Liver (tissue), 9 donors: ENCODE data around the gene THEM5. TPM values are rescaled to one million over a fixed set of nuclear protein-coding genes. Genes with fewer than 3 reads are reported as not detected.
A peak's percentile ranks its signal among the peaks of the same experiment; 100 is the strongest.

Experiments used
- DNase-seq: peaks from one replicate; pipeline ENCODE4 v3.0.0-alpha.2; 2017; ENCODE audit warnings: low spot score
- H3K27ac ChIP-seq, 2 donors: one replicate each; pipeline ENCODE4 v1.7.0; 2013; ENCODE audit warnings: inconsistent platforms in 2 of 2, low read length in 2 of 2, control low read depth in 1 of 2, low read depth in 1 of 2, mild to moderate bottlenecking in 1 of 2
- H3K27me3 ChIP-seq, 4 donors: one replicate each; pipeline versions ENCODE4 v1.6.1 to v1.7.0; 2013; ENCODE audit warnings: low read length in 3 of 4, inconsistent platforms in 1 of 4, mild to moderate bottlenecking in 1 of 4, moderate library complexity in 1 of 4; ENCODE audit not compliant: control insufficient read depth in 4 of 4, insufficient read depth in 4 of 4
- H3K36me3 ChIP-seq, 4 donors: one replicate each; pipeline versions ENCODE4 v1.6.1 to v1.7.0; 2013; ENCODE audit warnings: low read length in 3 of 4, mild to moderate bottlenecking in 3 of 4, low read depth in 1 of 4, moderate library complexity in 1 of 4; ENCODE audit not compliant: control insufficient read depth in 4 of 4, insufficient read depth in 3 of 4
- H3K4me1 ChIP-seq, 4 donors: one replicate each; pipeline versions ENCODE4 v1.6.1 to v1.7.0; 2013; ENCODE audit warnings: low read length in 3 of 4, mild to moderate bottlenecking in 3 of 4, moderate library complexity in 1 of 4; ENCODE audit not compliant: control insufficient read depth in 4 of 4, insufficient read depth in 4 of 4
- H3K4me3 ChIP-seq, 3 donors: one replicate each; pipeline versions ENCODE4 v1.6.1 to v1.7.0; 2013; ENCODE audit warnings: low read length in 3 of 3, control low read depth in 1 of 3, low read depth in 1 of 3, mild to moderate bottlenecking in 1 of 3
- H3K9ac ChIP-seq, 2 donors: one replicate each; pipeline ENCODE4 v1.7.0; 2013; ENCODE audit warnings: low read length in 2 of 2, mild to moderate bottlenecking in 2 of 2, moderate library complexity in 2 of 2, control low read depth in 1 of 2, low read depth in 1 of 2
- H3K9me3 ChIP-seq, 4 donors: one replicate each; pipeline versions ENCODE4 v1.6.1 to v1.7.0; 2013; ENCODE audit warnings: low read length in 3 of 4; ENCODE audit not compliant: control insufficient read depth in 4 of 4
- ATF3 ChIP-seq: IDR thresholded peaks from 2 replicates; pipeline ENCODE4 v1.6.1; 2016; ENCODE audit warnings: antibody characterized with exemption
- CTCF ChIP-seq: fragments of 150-350 bp; IDR thresholded peaks from 2 replicates; pipeline ENCODE4 v1.5.1; 2017; ENCODE audit warnings: improper control_type of control experiment, low read depth, low read length; ENCODE audit not compliant: missing input control
- EGR1 ChIP-seq, 2 donors: IDR thresholded peaks; 2 replicates each; pipeline ENCODE4 v1.6.1; 2016 to 2018; ENCODE audit warnings: antibody characterized with exemption in 2 of 2, low read depth in 2 of 2
- FOXA1 ChIP-seq: IDR thresholded peaks from 2 replicates; pipeline ENCODE4 v1.6.1; 2016; ENCODE audit warnings: antibody characterized with exemption
- FOXA2 ChIP-seq: IDR thresholded peaks from 2 replicates; pipeline ENCODE4 v1.6.1; 2016; ENCODE audit warnings: antibody characterized with exemption
- GABPA ChIP-seq, 2 donors: IDR thresholded peaks in 1 of 2; conservative IDR thresholded peaks in 1 of 2; 2 replicates each; pipeline ENCODE4 v1.6.1; 2016; ENCODE audit warnings: antibody characterized with exemption in 2 of 2, mild to moderate bottlenecking in 1 of 2, moderate library complexity in 1 of 2
- HNF4A ChIP-seq, 2 donors: conservative IDR thresholded peaks; 2 replicates each; pipeline ENCODE4 v1.6.1; 2016; ENCODE audit warnings: antibody characterized with exemption in 2 of 2, mild to moderate bottlenecking in 2 of 2
- HNF4G ChIP-seq: IDR thresholded peaks from 2 replicates; pipeline ENCODE4 v1.6.1; 2016; ENCODE audit warnings: antibody characterized with exemption
- JUND ChIP-seq, 2 donors: IDR thresholded peaks; 2 replicates each; pipeline ENCODE4 v1.6.1; 2016; ENCODE audit warnings: antibody characterized with exemption in 2 of 2
- MAX ChIP-seq: IDR thresholded peaks from 2 replicates; pipeline ENCODE4 v1.6.1; 2016; ENCODE audit warnings: antibody characterized with exemption
- NR2F2 ChIP-seq: IDR thresholded peaks from 2 replicates; pipeline ENCODE4 v1.6.1; 2016; ENCODE audit warnings: antibody characterized with exemption
- RAD21 ChIP-seq, 2 donors: IDR thresholded peaks; 2 replicates each; pipeline ENCODE4 v1.6.1; 2016; ENCODE audit warnings: antibody characterized with exemption in 2 of 2, mild to moderate bottlenecking in 2 of 2
- REST ChIP-seq: IDR thresholded peaks from 2 replicates; pipeline ENCODE4 v1.6.1; 2016; ENCODE audit warnings: antibody characterized with exemption, mild to moderate bottlenecking
- SP1 ChIP-seq: IDR thresholded peaks from 2 replicates; pipeline ENCODE4 v1.6.1; 2018; ENCODE audit warnings: antibody characterized with exemption, mild to moderate bottlenecking
- TAF1 ChIP-seq: conservative IDR thresholded peaks from 2 replicates; pipeline ENCODE4 v1.6.1; 2016; ENCODE audit warnings: antibody characterized with exemption, mild to moderate bottlenecking
- YY1 ChIP-seq: IDR thresholded peaks from 2 replicates; pipeline ENCODE4 v1.6.1; 2016; ENCODE audit warnings: antibody characterized with exemption, mild to moderate bottlenecking
- ZBTB33 ChIP-seq: IDR thresholded peaks from 2 replicates; pipeline ENCODE4 v1.6.1; 2016; ENCODE audit warnings: antibody characterized with exemption
- WGBS: extraction: QIAGEN DNeasy Blood & Tissue Kit; methylation state at CpG from one replicate; pipeline ENCODE4 v1.1.7; 2013; 5-methylcytosine and 5-hydroxymethylcytosine counted together
- polyA plus RNA-seq, 2 donors: library from polyadenylated mRNA; stranded (reverse) in 1 of 2; unstranded in 1 of 2; fragments of 200-250 nt in 1 of 2; fragments of >200 nt in 1 of 2; fragmentation: Nextera tagmentation in 1 of 2; extraction: Ambion mirVana in 1 of 2; gene quantifications; one replicate each; pipeline versions ENCODE4 v1.2.1 to v1.2.3, GENCODE V29; 2013 to 2015
- total RNA-seq, 2 donors: library from RNA; depleted of rRNA; stranded (reverse); fragments of >200 nt; gene quantifications; one replicate each; pipeline ENCODE4 v1.2.3, GENCODE V29; 2014
- donor health status: healthy.
- donor health status: healthy.
- donor health status: healthy.
- donor health status: healthy.
- donor health status: healthy.

THEM5 gene
- total and polyA plus RNA-seq, 4 donors, result 0.09 TPM; not detected in 3

GRCh38 chr1:151831256-151831591, 22.3 kb downstream of the THEM5 start:
- H3K27me3 ChIP-seq, result no peaks in the 10 kb centered on the region
- no peak for DNase-seq
- TF ChIP-seq MAX (no peak), REST (no peak), GABPA (IDR thresholded peaks at IDR 0.05 in 1 of 2, conservative IDR thresholded peaks at IDR 0.05 in 1 of 2) (no peak), TAF1 (no peak), NR2F2 (no peak), JUND (IDR thresholded peaks at IDR 0.05) (no peak), FOXA1 (no peak), ZBTB33 (no peak), EGR1 (IDR thresholded peaks at IDR 0.05; ENCODE audit: low read depth in 2 of 2) (no peak), CTCF (no peak), HNF4A (conservative IDR thresholded peaks at IDR 0.05) (no peak), HNF4G (no peak), YY1 (no peak), SP1 (no peak), RAD21 (IDR thresholded peaks at IDR 0.05) (no peak), FOXA2 (no peak)
- no peaks in the 10 kb centered on the region for H3K9me3 ChIP-seq
- peak overlapping the region; percentile 76 to 85 for H3K9ac ChIP-seq
- H3K36me3 ChIP-seq, result peaks cover 0 to 12% (median 4%) of the 10 kb centered on the region in 4 donors
- peaks cover 27 to 82% (median 74%) of the 10 kb centered on the region in 4 donors for H3K4me1 ChIP-seq
- H3K4me3 ChIP-seq, result peak overlapping the region; percentile 70 to 90 (median 79)
- H3K27ac ChIP-seq, result peak overlapping the region; percentile 94
- WGBS, result 31% methylated on average over 4 of the region's 4 CpGs

- no peak for DNase-seq
These were observed 23.5 kb downstream of the THEM5 start for GRCh38 chr1:151830055-151830454.

More at GRCh38 chr1:151830055-151830454, 23.5 kb downstream of the THEM5 start:
- Histone ChIP-seq H3K27me3 (no peaks in the 10 kb centered on the region), H3K4me1 (peaks cover 23 to 79% (median 69%) of the 10 kb centered on the region in 4 donors), H3K9ac (peak overlapping the region in 1 of 2 donors; percentile 40), H3K9me3 (no peaks in the 10 kb centered on the region), H3K36me3 (peaks cover 0 to 12% (median 4%) of the 10 kb centered on the region in 4 donors), H3K4me3 (peak overlapping the region; percentile 49 to 77 (median 70)), H3K27ac (peak overlapping the region in 1 of 2 donors; percentile 36)
- WGBS, result 30% methylated on average over 6 of the region's 6 CpGs
- TF ChIP-seq HNF4G (no peak), TAF1 (no peak), FOXA2 (no peak), SP1 (no peak), ATF3 (no peak), CTCF (no peak), NR2F2 (no peak)
